ENCODE data around the gene VGLL4.

VGLL4 gene

GRCh38 chr3:11566916-11567315, 76.8 kb downstream of the VGLL4 start:
- DNase-seq (ENCODE audit: low read depth in 2 of 3, low spot score in 2 of 3), result no peak

GRCh38 chr3:11566478-11566877, 77.2 kb downstream of the VGLL4 start:
- DNase-seq (ENCODE audit: low read depth in 2 of 3, low spot score in 2 of 3), result no peak

GRCh38 chr3:11565932-11566331, 77.8 kb downstream of the VGLL4 start:
- DNase-seq (ENCODE audit: low read depth in 2 of 3, low spot score in 2 of 3), result no peak

- no peak for DNase-seq (ENCODE audit: low read depth in 2 of 3, low spot score in 2 of 3)
These were observed 78.2 kb downstream of the VGLL4 start for GRCh38 chr3:11565492-11565891.

- no peak for DNase-seq (ENCODE audit: low read depth in 2 of 3, low spot score in 2 of 3)
These were observed 78.6 kb downstream of the VGLL4 start for GRCh38 chr3:11565072-11565471.

- no peak for DNase-seq (ENCODE audit: low read depth in 2 of 3, low spot score in 2 of 3)
These were observed 79.1 kb downstream of the VGLL4 start for GRCh38 chr3:11564577-11565001.

GRCh38 chr3:11563865-11564185, 79.9 kb downstream of the VGLL4 start:
- no peak for DNase-seq (ENCODE audit: low read depth in 2 of 3, low spot score in 2 of 3)

- DNase-seq (ENCODE audit: low read depth in 2 of 3, low spot score in 2 of 3), result no peak
These were observed 80.4 kb downstream of the VGLL4 start for GRCh38 chr3:11563159-11563864.

- no peak for DNase-seq (ENCODE audit: low read depth in 2 of 3, low spot score in 2 of 3)
These were observed 81.3 kb downstream of the VGLL4 start for GRCh38 chr3:11562277-11562881.

- no peak for DNase-seq (ENCODE audit: low read depth in 2 of 3, low spot score in 2 of 3)
These were observed 83.0 kb downstream of the VGLL4 start for GRCh38 chr3:11560746-11561145.

- no peak for DNase-seq (ENCODE audit: low read depth in 2 of 3, low spot score in 2 of 3)
These were observed 83.7 kb downstream of the VGLL4 start for GRCh38 chr3:11559816-11560633.

GRCh38 chr3:11558918-11559815, 84.5 kb downstream of the VGLL4 start:
- DNase-seq (ENCODE audit: low read depth in 2 of 3, low spot score in 2 of 3), result no peak

GRCh38 chr3:11558411-11558903, 85.3 kb downstream of the VGLL4 start:
- DNase-seq (ENCODE audit: low read depth in 2 of 3, low spot score in 2 of 3), result no peak

GRCh38 chr3:11558002-11558401, 85.7 kb downstream of the VGLL4 start:
- DNase-seq (ENCODE audit: low read depth in 2 of 3, low spot score in 2 of 3), result no peak

GRCh38 chr3:11556851-11557644, 86.7 kb downstream of the VGLL4 start:
- no peak for DNase-seq (ENCODE audit: low read depth in 2 of 3, low spot score in 2 of 3)

- DNase-seq (ENCODE audit: low read depth in 2 of 3, low spot score in 2 of 3), result no peak
These were observed 87.7 kb downstream of the VGLL4 start for GRCh38 chr3:11555881-11556633.

GRCh38 chr3:11555211-11555782, 88.4 kb downstream of the VGLL4 start:
- DNase-seq (ENCODE audit: low read depth in 2 of 3, low spot score in 2 of 3), result no peak

- DNase-seq (ENCODE audit: low read depth in 2 of 3, low spot score in 2 of 3), result no peak
These were observed 89.0 kb downstream of the VGLL4 start for GRCh38 chr3:11554666-11555065.

GRCh38 chr3:11554236-11554610, 89.5 kb downstream of the VGLL4 start:
- no peak for DNase-seq (ENCODE audit: low read depth in 2 of 3, low spot score in 2 of 3)

All from activated CD8-positive, alpha-beta memory T cell treated with anti-CD3 and anti-CD28 coated beads for 48 hours (primary cell).